ENCODE results near the gene LIMCH1.

LIMCH1 gene

GRCh38 chr4:41646862-41647261, 108.9 kb downstream of the LIMCH1 start:
- no peak for TF ChIP-seq POLR2AphosphoS5 (IDR thresholded peaks at IDR 0.05; ENCODE audit: low read depth, low read length)
- no peak for TF ChIP-seq FOXP2 (optimal IDR thresholded peaks at IDR 0.05; ENCODE audit: borderline replicate concordance, extremely low read depth, extremely low read length, insufficient read depth)
- no peak for TF ChIP-seq REST (IDR thresholded peaks at IDR 0.05; ENCODE audit: insufficient read depth in 1 of 2, low read depth in 2 of 2, low read length in 2 of 2)
- TF ChIP-seq SIN3A (IDR thresholded peaks at IDR 0.05; ENCODE audit: borderline replicate concordance, insufficient read depth, low read length): no peak
- TF ChIP-seq TAF1 (IDR thresholded peaks at IDR 0.05; ENCODE audit: borderline replicate concordance, insufficient read depth, low read length): no peak

- TF ChIP-seq SIN3A (IDR thresholded peaks at IDR 0.05; ENCODE audit: borderline replicate concordance, insufficient read depth, low read length) (no peak), POLR2AphosphoS5 (IDR thresholded peaks at IDR 0.05; ENCODE audit: low read depth, low read length) (no peak), FOXP2 (optimal IDR thresholded peaks at IDR 0.05; ENCODE audit: borderline replicate concordance, extremely low read depth, extremely low read length, insufficient read depth) (no peak), REST (IDR thresholded peaks at IDR 0.05; ENCODE audit: insufficient read depth in 1 of 2, low read depth in 2 of 2, low read length in 2 of 2) (no peak), TAF1 (IDR thresholded peaks at IDR 0.05; ENCODE audit: borderline replicate concordance, insufficient read depth, low read length) (no peak)
Measured at GRCh38 chr4:41647383-41647782, 109.4 kb downstream of the LIMCH1 start.

- TF ChIP-seq SIN3A (IDR thresholded peaks at IDR 0.05; ENCODE audit: borderline replicate concordance, insufficient read depth, low read length): no peak
- TF ChIP-seq FOXP2 (optimal IDR thresholded peaks at IDR 0.05; ENCODE audit: borderline replicate concordance, extremely low read depth, extremely low read length, insufficient read depth): no peak
- no peak for TF ChIP-seq TAF1 (IDR thresholded peaks at IDR 0.05; ENCODE audit: borderline replicate concordance, insufficient read depth, low read length)
- TF ChIP-seq REST (IDR thresholded peaks at IDR 0.05; ENCODE audit: insufficient read depth in 1 of 2, low read depth in 2 of 2, low read length in 2 of 2): no peak
- TF ChIP-seq POLR2AphosphoS5 (IDR thresholded peaks at IDR 0.05; ENCODE audit: low read depth, low read length): no peak
Measured at GRCh38 chr4:41652971-41653370, 115.0 kb downstream of the LIMCH1 start.

- TF ChIP-seq POLR2AphosphoS5 (IDR thresholded peaks at IDR 0.05; ENCODE audit: low read depth, low read length) (no peak), REST (IDR thresholded peaks at IDR 0.05; ENCODE audit: insufficient read depth in 1 of 2, low read depth in 2 of 2, low read length in 2 of 2) (no peak), FOXP2 (optimal IDR thresholded peaks at IDR 0.05; ENCODE audit: borderline replicate concordance, extremely low read depth, extremely low read length, insufficient read depth) (no peak), SIN3A (IDR thresholded peaks at IDR 0.05; ENCODE audit: borderline replicate concordance, insufficient read depth, low read length) (no peak), TAF1 (IDR thresholded peaks at IDR 0.05; ENCODE audit: borderline replicate concordance, insufficient read depth, low read length) (no peak)
Measured at GRCh38 chr4:41653523-41653922, 115.6 kb downstream of the LIMCH1 start.

GRCh38 chr4:41655177-41655576, 117.2 kb downstream of the LIMCH1 start:
- TF ChIP-seq POLR2AphosphoS5 (IDR thresholded peaks at IDR 0.05; ENCODE audit: low read depth, low read length) (no peak), FOXP2 (optimal IDR thresholded peaks at IDR 0.05; ENCODE audit: borderline replicate concordance, extremely low read depth, extremely low read length, insufficient read depth) (no peak), TAF1 (IDR thresholded peaks at IDR 0.05; ENCODE audit: borderline replicate concordance, insufficient read depth, low read length) (no peak), SIN3A (IDR thresholded peaks at IDR 0.05; ENCODE audit: borderline replicate concordance, insufficient read depth, low read length) (no peak), REST (IDR thresholded peaks at IDR 0.05; ENCODE audit: insufficient read depth in 1 of 2, low read depth in 2 of 2, low read length in 2 of 2) (no peak)

All from PFSK-1 (cell line).